SU-DHL-6 (cell line): Measurements from ENCODE around the gene CELSR2.

Source experiments
- CTCF ChIP-seq: fragments of 200-600 bp; sonication (generic); IDR thresholded peaks from one replicate; pipeline ENCODE4 v1.5.1; 2017; ENCODE audit warnings: antibody characterized with exemption, mild to moderate bottlenecking, low read length, moderate library complexity; ENCODE audit not compliant: insufficient read depth, poor library complexity, severe bottlenecking
- EZH2phosphoT487 ChIP-seq: fragments of 200-600 bp; sonication (generic), shearing (Covaris generic); conservative IDR thresholded peaks from 2 replicates; pipeline ENCODE4 v1.6.1; 2018; ENCODE audit warnings: mild to moderate bottlenecking, antibody characterized with exemption, low read length, moderate library complexity, mixed read lengths

- no peak for TF ChIP-seq CTCF
- TF ChIP-seq EZH2phosphoT487 = no peak
Measured at GRCh38 chr1:109218516-109218915, 30.8 kb upstream of the CELSR2 start.
